ENCODE data around the gene ADGRL4. TPM values are rescaled to one million over a fixed set of nuclear protein-coding genes. Genes with fewer than 3 reads are reported as not detected.

The ADGRL4 gene
- total and polyA plus RNA-seq, 2 donors (not counting 3 experiments of a cell fraction or from before 2014, with no cell fraction given), result 140 to 143 TPM

DNA sequence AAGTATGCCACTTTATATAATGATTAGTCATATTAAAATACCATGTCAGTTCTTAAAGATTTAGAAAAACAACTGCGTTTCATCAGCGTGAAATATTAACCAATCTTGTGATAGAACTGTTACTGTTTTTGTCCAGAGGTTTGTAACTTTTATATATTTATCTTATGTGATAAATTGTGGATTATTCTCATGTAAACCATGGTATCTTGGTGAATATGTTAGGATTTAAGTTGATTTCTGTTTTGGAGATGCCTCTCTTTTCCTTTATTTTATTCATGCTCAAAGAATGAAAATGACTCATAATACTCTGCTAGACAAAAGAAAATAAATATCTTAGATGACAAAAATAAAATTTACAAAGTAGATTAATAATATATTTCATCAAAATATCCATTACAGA, 88.4 kb downstream of the ADGRL4 start:
- H3K27me3 ChIP-seq (ENCODE audit: control insufficient read depth in 2 of 2, insufficient read depth in 2 of 2, low read length in 2 of 2), result no peaks in the 10 kb centered on the region
- no peak overlapping the region for H2AFZ ChIP-seq (ENCODE audit: low read depth, low read length)
- TF ChIP-seq, protein P1, sequence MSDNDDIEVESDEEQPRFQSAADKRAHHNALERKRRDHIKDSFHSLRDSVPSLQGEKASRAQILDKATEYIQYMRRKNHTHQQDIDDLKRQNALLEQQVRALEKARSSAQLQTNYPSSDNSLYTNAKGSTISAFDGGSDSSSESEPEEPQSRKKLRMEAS (IDR thresholded peaks at IDR 0.05; ENCODE audit: insufficient read depth, insufficient read length), result no peak
- TF ChIP-seq FOS (IDR thresholded peaks at IDR 0.05; ENCODE audit: borderline replicate concordance, insufficient read depth, low read length), result peak; percentile 30
- no peak overlapping the region for H3K9ac ChIP-seq (replicated peaks; ENCODE audit: extremely low read depth, insufficient read depth, low read length)
- dilution Hi-C loops (cut with MboI; ENCODE audit: extremely low pct_ligation_motif_present, low sequenced_read_pairs) (no loop called here), intact Hi-C loops (cut with micrococcal nuclease) (no loop called here)
- peaks cover 6% of the 10 kb centered on the region for H3K79me2 ChIP-seq (ENCODE audit: control insufficient read depth, insufficient read depth, low read length)
- DNase-seq (ENCODE audit: low read depth, low spot score) (no peak), FAIRE-seq (no peak)
- no peaks in the 10 kb centered on the region for H3K9me3 ChIP-seq (replicated peaks; ENCODE audit: control insufficient read depth, insufficient read depth, low read length)
- ChIA-PET POLR2A (no interaction called here), CTCF (no interaction called here)
- peaks cover 6% of the 10 kb centered on the region for H3K4me1 ChIP-seq (ENCODE audit: control insufficient read depth, extremely low read depth, insufficient read depth, low read length)
- H3K9me1 ChIP-seq (replicated peaks; ENCODE audit: control insufficient read depth, extremely low read depth, insufficient read depth, low read length), result no peaks in the 10 kb centered on the region
- no peak overlapping the region for H3K4me2 ChIP-seq (ENCODE audit: insufficient read depth, low read length)
- no TSS peak for BruUV-seq (replicated peaks)
- no peak overlapping the region for H3K4me3 ChIP-seq (replicated peaks in 1 of 3; ENCODE audit: insufficient read depth in 1 of 3, low read depth in 1 of 3, low read length in 3 of 3)
- H3K27ac ChIP-seq (ENCODE audit: insufficient read depth, low read depth, low read length), result no peak overlapping the region
- H4K20me1 ChIP-seq (replicated peaks; ENCODE audit: control insufficient read depth, extremely low read depth, insufficient read depth, low read length), result no peaks in the 10 kb centered on the region
- peaks cover 7 to 39% of the 10 kb centered on the region in 2 experiments for H3K36me3 ChIP-seq (ENCODE audit: control insufficient read depth in 2 of 2, extremely low read depth in 1 of 2, insufficient read depth in 2 of 2, low read length in 2 of 2)

DNA sequence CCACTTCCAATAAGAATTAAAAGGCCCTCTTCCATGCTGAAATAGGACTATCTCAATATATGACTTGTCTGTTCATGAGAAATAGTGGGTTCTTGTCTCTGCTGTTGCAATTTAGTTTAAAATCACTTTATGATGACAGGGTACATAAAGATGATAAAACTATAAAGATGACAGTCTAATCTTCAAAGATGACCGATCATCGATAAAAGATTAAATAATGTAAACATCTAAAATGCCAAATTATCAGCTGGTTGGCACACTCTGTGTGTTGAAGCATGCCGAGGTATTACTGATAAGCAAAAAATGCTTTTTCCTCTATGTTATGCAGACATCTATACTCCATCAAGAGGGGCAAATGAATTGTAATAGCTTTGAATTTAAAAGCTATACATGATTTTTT, 89.5 kb downstream of the ADGRL4 start:
- ChIA-PET CTCF (no interaction called here), POLR2A (no interaction called here)
- no peaks in the 10 kb centered on the region for H4K20me1 ChIP-seq (replicated peaks; ENCODE audit: control insufficient read depth, extremely low read depth, insufficient read depth, low read length)
- FAIRE-seq (no peak), DNase-seq (ENCODE audit: low read depth, low spot score) (no peak)
- H3K4me3 ChIP-seq (replicated peaks in 1 of 3; ENCODE audit: insufficient read depth in 1 of 3, low read depth in 1 of 3, low read length in 3 of 3), result no peak overlapping the region
- intact Hi-C loops (cut with micrococcal nuclease) (no loop called here), dilution Hi-C loops (cut with MboI; ENCODE audit: extremely low pct_ligation_motif_present, low sequenced_read_pairs) (no loop called here)
- TF ChIP-seq JUN (IDR thresholded peaks at IDR 0.05; ENCODE audit: borderline replicate concordance, insufficient read depth, insufficient read length, low read depth) (no peak), POLR2AphosphoS5 (IDR thresholded peaks at IDR 0.05; ENCODE audit: insufficient read depth, low read depth, low read length) (no peak)
- H3K4me1 ChIP-seq (ENCODE audit: control insufficient read depth, extremely low read depth, insufficient read depth, low read length), result peaks cover 6% of the 10 kb centered on the region
- no peak overlapping the region for H3K4me2 ChIP-seq (ENCODE audit: insufficient read depth, low read length)
- H2AFZ ChIP-seq (ENCODE audit: low read depth, low read length), result no peak overlapping the region
- H3K27me3 ChIP-seq (ENCODE audit: control insufficient read depth in 2 of 2, insufficient read depth in 2 of 2, low read length in 2 of 2), result no peaks in the 10 kb centered on the region
- H3K79me2 ChIP-seq (ENCODE audit: control insufficient read depth, insufficient read depth, low read length), result peaks cover 4% of the 10 kb centered on the region
- H3K27ac ChIP-seq (ENCODE audit: insufficient read depth, low read depth, low read length), result no peak overlapping the region
- no TSS peak for BruUV-seq (replicated peaks)
- no peak overlapping the region for H3K9ac ChIP-seq (replicated peaks; ENCODE audit: extremely low read depth, insufficient read depth, low read length)
- H3K9me3 ChIP-seq (replicated peaks; ENCODE audit: control insufficient read depth, insufficient read depth, low read length), result no peaks in the 10 kb centered on the region
- H3K36me3 ChIP-seq (ENCODE audit: control insufficient read depth in 2 of 2, extremely low read depth in 1 of 2, insufficient read depth in 2 of 2, low read length in 2 of 2), result peaks cover 7 to 41% of the 10 kb centered on the region in 2 experiments
- no peaks in the 10 kb centered on the region for H3K9me1 ChIP-seq (replicated peaks; ENCODE audit: control insufficient read depth, extremely low read depth, insufficient read depth, low read length)
